LNCAP (cell line): ENCODE measurements around the gene KLHDC10.

Source experiments
- TF ChIP-seq, protein P1 (sequence below): fragments of 450-650 bp; IDR thresholded peaks from 2 replicates; pipeline ENCODE4 v1.5.1; 2017; ENCODE audit warnings: mild to moderate bottlenecking

The KLHDC10 gene

DNA sequence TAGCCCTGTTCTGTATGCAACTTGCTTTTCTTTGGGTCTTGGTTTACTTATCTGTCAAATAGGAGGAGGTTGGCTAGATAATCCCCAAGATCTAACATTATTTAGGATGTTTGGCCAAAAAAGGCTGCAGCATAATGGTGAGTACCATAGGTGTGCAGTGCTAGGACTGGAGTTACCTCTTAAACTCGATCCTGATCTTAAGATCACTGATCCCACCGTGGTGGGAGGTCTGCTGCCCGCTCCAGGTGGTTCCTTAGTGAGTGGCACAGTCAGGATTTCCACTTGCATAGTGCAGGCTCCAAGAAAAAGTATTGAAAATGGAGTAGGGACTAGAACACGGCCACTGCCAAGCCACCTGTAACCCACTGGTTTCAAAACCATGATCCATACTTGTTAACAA lies 66.9 kb downstream of the KLHDC10 start:
- TF ChIP-seq, protein P1, sequence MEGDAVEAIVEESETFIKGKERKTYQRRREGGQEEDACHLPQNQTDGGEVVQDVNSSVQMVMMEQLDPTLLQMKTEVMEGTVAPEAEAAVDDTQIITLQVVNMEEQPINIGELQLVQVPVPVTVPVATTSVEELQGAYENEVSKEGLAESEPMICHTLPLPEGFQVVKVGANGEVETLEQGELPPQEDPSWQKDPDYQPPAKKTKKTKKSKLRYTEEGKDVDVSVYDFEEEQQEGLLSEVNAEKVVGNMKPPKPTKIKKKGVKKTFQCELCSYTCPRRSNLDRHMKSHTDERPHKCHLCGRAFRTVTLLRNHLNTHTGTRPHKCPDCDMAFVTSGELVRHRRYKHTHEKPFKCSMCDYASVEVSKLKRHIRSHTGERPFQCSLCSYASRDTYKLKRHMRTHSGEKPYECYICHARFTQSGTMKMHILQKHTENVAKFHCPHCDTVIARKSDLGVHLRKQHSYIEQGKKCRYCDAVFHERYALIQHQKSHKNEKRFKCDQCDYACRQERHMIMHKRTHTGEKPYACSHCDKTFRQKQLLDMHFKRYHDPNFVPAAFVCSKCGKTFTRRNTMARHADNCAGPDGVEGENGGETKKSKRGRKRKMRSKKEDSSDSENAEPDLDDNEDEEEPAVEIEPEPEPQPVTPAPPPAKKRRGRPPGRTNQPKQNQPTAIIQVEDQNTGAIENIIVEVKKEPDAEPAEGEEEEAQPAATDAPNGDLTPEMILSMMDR, result no peak

DNA sequence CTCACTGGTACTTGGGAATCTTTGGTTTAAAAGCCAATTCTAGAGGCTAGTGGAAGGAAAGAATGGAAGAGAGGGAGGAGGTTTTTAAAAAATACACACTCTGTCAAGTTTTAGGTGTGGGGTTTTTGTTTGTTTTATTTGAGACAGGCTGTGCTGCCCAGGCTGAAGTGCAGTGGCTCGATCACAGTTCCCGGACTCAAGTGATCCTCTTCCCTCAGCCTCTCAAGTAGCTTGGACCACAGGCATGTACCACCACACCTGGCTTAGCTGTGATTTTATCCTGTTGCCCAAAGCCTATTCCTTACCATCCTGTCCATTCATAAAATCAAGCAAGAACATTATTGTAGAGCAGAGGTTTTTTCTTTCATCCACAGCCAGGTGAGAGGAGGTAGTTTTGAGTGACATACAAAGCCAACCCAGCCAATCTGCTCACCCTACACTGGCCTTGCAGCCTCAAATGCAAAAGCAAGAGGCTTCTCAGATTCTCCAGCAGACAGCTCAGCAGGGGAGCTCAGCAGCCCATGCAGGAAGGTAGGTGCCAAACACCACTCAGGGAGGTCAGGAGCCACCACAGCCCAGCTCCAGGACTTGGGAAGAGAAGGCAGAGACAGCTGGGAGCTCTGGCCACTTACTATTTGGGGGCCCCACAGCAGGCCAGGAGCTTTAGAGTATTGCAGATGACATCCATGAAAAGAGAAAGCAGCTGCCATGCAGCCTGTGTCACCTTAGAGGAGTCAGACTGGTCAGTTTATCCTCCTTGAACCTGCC lies 69.0 kb downstream of the KLHDC10 start:
- TF ChIP-seq, protein P1, result no peak

DNA sequence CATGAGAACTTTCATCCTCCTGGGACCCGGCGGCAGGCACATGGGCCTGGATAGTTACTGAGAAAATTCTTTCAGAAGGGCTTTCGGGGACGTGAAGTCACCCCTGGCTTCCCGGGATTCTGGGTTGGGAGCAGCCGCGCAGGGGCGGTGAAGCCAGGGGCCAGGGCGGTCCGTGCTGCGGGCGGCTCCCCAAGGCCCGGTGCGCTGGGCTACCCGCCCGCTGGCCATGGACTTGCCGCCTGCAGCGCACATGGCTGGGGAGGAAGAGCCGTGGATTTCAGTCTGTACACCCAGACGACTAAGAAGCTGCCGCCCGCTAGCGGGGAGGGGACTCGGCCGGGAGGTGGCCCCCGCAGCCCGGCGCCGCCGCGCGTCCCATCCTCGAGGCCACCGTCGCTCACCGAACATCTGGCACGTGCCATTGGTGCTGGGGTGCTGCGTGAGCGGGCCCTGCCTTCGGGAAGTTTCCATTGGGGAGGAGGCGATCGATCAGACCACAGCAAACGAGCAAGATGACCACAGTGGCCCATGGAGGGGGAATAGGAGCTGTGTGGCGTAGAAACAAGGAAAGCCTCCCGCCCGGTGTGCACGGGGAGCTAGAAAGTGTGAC lies 70.3 kb downstream of the KLHDC10 start:
- TF ChIP-seq, protein P1, result no peak

DNA sequence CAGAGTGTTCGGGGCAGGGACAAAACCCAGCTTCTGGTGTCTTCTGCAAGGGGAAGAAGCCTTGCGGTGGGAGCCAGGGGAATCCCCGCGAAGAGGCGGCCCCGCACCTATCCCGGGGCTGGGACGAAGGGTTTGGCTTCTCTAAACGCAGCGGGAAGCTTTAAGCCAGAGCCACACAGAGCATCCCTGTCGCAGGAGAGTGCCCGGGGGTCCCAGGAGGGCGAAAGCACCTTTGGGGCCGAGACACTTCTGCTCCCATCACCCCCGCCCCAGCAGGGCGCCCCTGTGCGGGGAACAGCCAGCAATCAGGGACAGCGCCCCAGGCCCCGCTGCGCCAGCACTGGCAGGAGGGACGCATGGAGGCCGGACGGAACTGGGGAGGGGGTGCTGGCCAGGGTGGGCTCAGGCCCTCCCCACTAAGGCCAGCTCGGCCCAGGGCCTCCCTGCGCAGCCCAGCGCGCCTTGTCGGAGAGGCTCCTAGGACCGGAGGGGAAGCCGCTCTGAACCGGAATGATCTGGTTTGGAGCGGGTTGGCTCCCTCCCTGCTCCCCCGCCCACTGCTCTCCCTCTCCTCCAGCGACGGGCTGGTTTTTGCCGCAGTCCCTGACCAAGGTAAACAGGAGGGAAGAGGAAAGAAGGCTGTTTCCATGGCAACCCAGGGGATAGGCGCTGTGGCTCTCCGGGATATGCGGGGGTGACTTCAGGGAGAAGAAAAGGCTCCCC lies 71.0 kb downstream of the KLHDC10 start:
- TF ChIP-seq, protein P1, result no peak

DNA sequence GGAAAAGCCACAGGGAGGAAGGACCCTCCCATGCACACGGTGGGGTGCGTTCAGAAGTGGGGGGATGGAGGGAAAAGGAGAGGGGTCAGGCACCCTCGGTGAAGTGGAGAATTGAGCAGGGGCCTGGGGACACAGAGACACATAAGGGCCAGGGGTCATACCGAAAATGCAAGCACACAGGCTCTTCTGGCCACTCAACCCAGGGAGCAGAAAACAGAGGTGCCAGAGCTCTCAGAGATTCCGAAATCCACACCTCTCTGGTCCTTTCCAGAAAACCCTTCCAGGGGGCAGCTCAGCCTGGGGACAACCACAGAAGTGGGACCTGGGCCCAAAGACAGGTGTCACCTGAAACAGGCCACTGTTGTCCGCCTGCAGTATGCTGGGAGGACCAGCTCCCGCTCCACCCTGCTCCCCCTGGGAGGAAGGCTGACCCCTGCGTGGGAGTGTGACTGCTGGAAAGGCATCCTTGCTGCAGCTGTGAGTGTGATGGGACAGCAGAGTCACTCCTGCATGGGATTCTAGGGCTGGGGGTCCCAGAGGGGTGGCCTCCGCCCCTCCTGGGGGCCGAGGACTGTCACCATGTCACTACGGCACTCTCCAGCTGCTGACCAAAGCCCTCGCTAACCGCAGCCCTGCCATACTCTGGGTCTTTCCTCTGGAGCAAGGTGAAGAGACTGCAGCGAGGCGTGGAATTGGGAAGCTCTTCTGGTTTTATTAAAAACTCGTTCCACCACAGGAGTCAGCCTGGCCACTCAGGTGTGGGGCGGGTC lies 71.7 kb downstream of the KLHDC10 start:
- TF ChIP-seq, protein P1, result no peak

DNA sequence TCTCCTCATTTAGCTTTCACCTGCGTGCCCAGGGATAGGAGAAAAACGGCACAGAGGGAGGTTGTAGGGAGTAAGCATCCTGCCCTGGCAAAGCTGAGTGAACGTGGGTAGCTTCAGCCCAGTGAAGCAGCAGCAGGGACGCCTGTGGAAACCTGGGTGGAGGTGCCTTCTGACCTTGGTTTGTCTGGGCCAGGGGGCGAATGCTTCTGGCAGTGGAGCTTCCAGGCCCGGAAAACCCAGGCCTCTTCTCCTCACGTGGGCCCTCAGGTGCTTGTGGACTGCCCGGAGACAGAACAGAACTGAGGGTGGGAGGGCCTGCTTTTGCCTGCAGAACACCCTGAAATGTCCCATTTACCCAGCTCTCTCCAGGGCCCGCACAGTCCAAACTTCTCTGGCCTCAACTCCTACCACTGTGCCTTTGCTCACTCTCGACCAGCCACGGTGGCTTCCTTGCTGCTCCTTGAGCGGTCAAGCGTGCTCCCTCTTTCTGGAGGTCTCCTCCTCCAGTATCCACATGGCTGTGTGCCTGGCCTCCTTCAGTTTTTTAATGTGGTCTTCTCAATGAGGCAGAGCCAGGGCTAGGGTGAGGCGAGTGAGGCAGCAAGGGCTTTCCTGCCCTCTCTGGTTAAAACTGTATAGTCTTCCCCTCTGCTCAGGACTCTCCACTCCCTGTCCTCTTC lies 72.5 kb downstream of the KLHDC10 start:
- TF ChIP-seq, protein P1, result no peak

DNA sequence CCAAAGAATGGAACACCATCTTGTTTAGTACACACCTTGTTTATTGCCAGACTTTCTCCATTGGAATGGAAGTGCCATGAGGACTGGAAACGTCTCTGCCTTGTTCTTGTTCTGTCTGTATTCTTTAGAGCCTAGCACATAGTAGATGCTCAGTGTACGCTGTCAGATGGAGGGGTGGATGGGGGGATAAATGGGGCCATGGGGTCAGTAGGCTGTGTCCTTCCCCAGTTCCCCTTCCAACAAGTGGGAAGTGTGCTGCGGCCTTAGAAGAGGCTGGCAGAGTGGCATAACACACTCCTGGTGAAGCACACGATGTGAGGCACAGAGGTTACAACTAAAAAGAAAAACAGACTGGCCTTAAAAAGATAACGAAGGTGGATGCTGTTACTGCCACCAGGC lies 73.0 kb downstream of the KLHDC10 start:
- TF ChIP-seq, protein P1, result no peak
